HCT116 (cell line): ENCODE measurements around the gene ICA1L. TPM values are rescaled to one million over a fixed set of nuclear protein-coding genes. Genes with fewer than 3 reads are reported as not detected.

Source experiments
- ATAC-seq: fragments of 200-7000 bp; cut with Tn5 transposase; 2 replicates; pipeline ENCODE4 v1.9.1; 2020; ENCODE audit warnings: mild to moderate bottlenecking, moderate library complexity
- BruUV-seq: library from RNA; stranded (reverse); fragments of 400-500 nt; replicated peaks from 2 replicates; lab custom pipeline; 2021; lab: Mats Ljungman, UMichigan
- CTCF ChIA-PET: fragments of 300-600 bp; sonication (Branson Sonifier 250); formaldehyde crosslinking; loops from one replicate; lab custom pipeline; 2021; ENCODE audit warnings: antibody characterized with exemption; lab: Charles Lee
- POLR2A ChIA-PET: fragments of 300-600, 350-600 bp; sonication (Branson Sonifier 250); formaldehyde crosslinking; loops from one replicate; lab custom pipeline; 2021; ENCODE audit warnings: antibody characterized with exemption; lab: Charles Lee
- RAD21 ChIA-PET, 2 experiments: fragments of 300-600 bp; sonication (Branson Sonifier 250); formaldehyde crosslinking; loops; one replicate each; lab custom pipeline; 2023; ENCODE audit warnings: low total read pairs in 2 of 2; ENCODE audit not compliant: uncharacterized antibody in 2 of 2, unreplicated experiment in 2 of 2, low non-redundant PET in 1 of 2; lab: Charles Lee
- DNase-seq: peaks from one replicate; pipeline ENCODE4 v3.0.0-alpha.2; 2010; ENCODE audit warnings: low read depth, low spot score
- H2AFZ ChIP-seq: fragments of 200-600 bp; shearing (Covaris generic), sonication (generic); 2 replicates; pipeline ENCODE4 v1.6.1; 2017; ENCODE audit warnings: low read depth, mixed run types, mixed read lengths, antibody characterized with exemption, low read length; ENCODE audit not compliant: poor library complexity, severe bottlenecking
- H3K27ac ChIP-seq: 2 replicates; pipeline ENCODE4 v1.5.1; 2012; ENCODE audit warnings: low read depth, low read length
- H3K27me3 ChIP-seq: fragments of 200-600 bp; sonication (generic); 2 replicates; pipeline ENCODE4 v1.6.1; 2016; ENCODE audit warnings: mixed run types, low read length, mixed read lengths; ENCODE audit not compliant: insufficient read depth
- H3K36me3 ChIP-seq, 2 experiments: fragments of 200-500 bp in 1 of 2; fragments of 200-600 bp in 1 of 2; sonication (Bioruptor generic) in 1 of 2; sonication (generic) in 1 of 2; 2 replicates each; pipeline versions ENCODE4 v1.5.1 to v1.6.1; 2014 to 2016; ENCODE audit warnings: low read length in 2 of 2, inconsistent platforms in 1 of 2, mixed read lengths in 1 of 2, mixed run types in 1 of 2; ENCODE audit not compliant: insufficient read depth in 2 of 2, control insufficient read depth in 1 of 2
- H3K4me1 ChIP-seq, 2 experiments: fragments of 200-600 bp in 1 of 2; sonication (generic) in 1 of 2; 2 replicates each; pipeline versions ENCODE4 v1.5.1 to v1.6.1; 2012 to 2017; ENCODE audit warnings: low read length in 2 of 2, inconsistent platforms in 1 of 2, mild to moderate bottlenecking in 1 of 2, mixed read lengths in 1 of 2, mixed run types in 1 of 2, moderate library complexity in 1 of 2; ENCODE audit not compliant: insufficient read depth in 2 of 2, control insufficient read depth in 1 of 2
- H3K4me2 ChIP-seq: fragments of 200-600 bp; sonication (generic); 2 replicates; pipeline ENCODE4 v1.6.1; 2017; ENCODE audit warnings: mixed run types, low read length, mixed read lengths
- H3K4me3 ChIP-seq, 2 experiments: fragments of 200-600 bp in 1 of 2; sonication (generic) in 1 of 2; replicated peaks in 1 of 2; 2 replicates each; pipeline ENCODE4 v1.5.1; 2011 to 2016; ENCODE audit warnings: low read length in 2 of 2, control low read depth in 1 of 2, low read depth in 1 of 2, mild to moderate bottlenecking in 1 of 2, mixed read lengths in 1 of 2, mixed run types in 1 of 2
- H3K79me2 ChIP-seq: fragments of 200-600 bp; sonication (generic); 2 replicates; pipeline ENCODE4 v1.6.1; 2017; ENCODE audit warnings: mild to moderate bottlenecking, mixed run types, low read length, moderate library complexity, mixed read lengths; ENCODE audit not compliant: insufficient read depth
- H3K9ac ChIP-seq: fragments of 200-600 bp; sonication (generic); 2 replicates; pipeline ENCODE4 v1.6.1; 2016; ENCODE audit warnings: low read length, mixed read lengths
- H3K9me2 ChIP-seq: fragments of 200-600 bp; sonication (generic), shearing (Covaris generic); 2 replicates; pipeline ENCODE4 v1.6.1; 2017; ENCODE audit warnings: mixed run types, mild to moderate bottlenecking, moderate library complexity; ENCODE audit not compliant: insufficient read depth
- H3K9me3 ChIP-seq, 2 experiments: fragments of 200-500 bp in 1 of 2; fragments of 200-600 bp in 1 of 2; sonication (Bioruptor generic) in 1 of 2; sonication (generic) in 1 of 2; 2 replicates each; pipeline ENCODE4 v1.6.1; 2014 to 2017; ENCODE audit warnings: low read length in 2 of 2, mixed read lengths in 2 of 2, inconsistent platforms in 1 of 2, low read depth in 1 of 2, mild to moderate bottlenecking in 1 of 2, mixed run types in 1 of 2, moderate library complexity in 1 of 2; ENCODE audit not compliant: control insufficient read depth in 1 of 2, insufficient read depth in 1 of 2
- H4K20me1 ChIP-seq: fragments of 200-600 bp; sonication (generic), shearing (Covaris generic); 2 replicates; pipeline ENCODE4 v1.6.1; 2017; ENCODE audit warnings: mixed run types, mild to moderate bottlenecking, moderate library complexity; ENCODE audit not compliant: insufficient read depth
- ATF3 ChIP-seq: IDR thresholded peaks from 2 replicates; pipeline ENCODE4 v1.6.1; 2012
- CEBPB ChIP-seq: IDR thresholded peaks from 2 replicates; pipeline ENCODE4 v1.6.1; 2012; ENCODE audit warnings: low read depth
- CTCF ChIP-seq, 3 experiments: fragments of 200-600 bp in 1 of 3; sonication (generic) in 1 of 3; IDR thresholded peaks in 2 of 3; conservative IDR thresholded peaks in 1 of 3; 2 replicates each; pipeline ENCODE4 v1.5.1; 2012 to 2017; ENCODE audit warnings: low read depth in 2 of 3, low read length in 2 of 3, antibody characterized with exemption in 1 of 3, borderline replicate concordance in 1 of 3, control low read depth in 1 of 3, mild to moderate bottlenecking in 1 of 3, mixed read lengths in 1 of 3, mixed run types in 1 of 3, moderate library complexity in 1 of 3; ENCODE audit not compliant: insufficient read depth in 1 of 3
- EGR1 ChIP-seq: IDR thresholded peaks from 2 replicates; pipeline ENCODE4 v1.6.1; 2012; ENCODE audit warnings: low read depth
- ELF1 ChIP-seq: IDR thresholded peaks from 2 replicates; pipeline ENCODE4 v1.6.1; 2012; ENCODE audit warnings: low read depth, borderline replicate concordance
- EZH2 ChIP-seq: fragments of 200-600 bp; sonication (generic); IDR thresholded peaks from 2 replicates; pipeline ENCODE4 v1.6.1; 2017; ENCODE audit warnings: antibody characterized with exemption, mixed run types
- EZH2phosphoT487 ChIP-seq: fragments of 200-600 bp; IDR thresholded peaks from 2 replicates; pipeline ENCODE4 v1.6.1; 2018; ENCODE audit warnings: antibody characterized with exemption, borderline replicate concordance
- FOSL1 ChIP-seq: IDR thresholded peaks from 2 replicates; pipeline ENCODE4 v1.6.1; 2012; ENCODE audit warnings: low read depth
- JUND ChIP-seq: IDR thresholded peaks from 2 replicates; pipeline ENCODE4 v1.6.1; 2012
- MAX ChIP-seq: IDR thresholded peaks from 2 replicates; pipeline ENCODE4 v1.6.1; 2012
- POLR2A ChIP-seq: IDR thresholded peaks from 2 replicates; pipeline ENCODE4 v1.7.0; 2011; ENCODE audit warnings: borderline replicate concordance; ENCODE audit not compliant: insufficient read depth, insufficient read length; ENCODE audit errors: extremely low read depth
- RAD21 ChIP-seq: IDR thresholded peaks from 2 replicates; pipeline ENCODE4 v1.6.1; 2012; ENCODE audit warnings: low read depth, mild to moderate bottlenecking
- REST ChIP-seq: IDR thresholded peaks from 2 replicates; pipeline ENCODE4 v1.6.1; 2012; ENCODE audit warnings: low read depth
- SP1 ChIP-seq: IDR thresholded peaks from 2 replicates; pipeline ENCODE4 v1.6.1; 2012; ENCODE audit warnings: low read depth
- SRF ChIP-seq: IDR thresholded peaks from 2 replicates; pipeline ENCODE4 v1.6.1; 2012; ENCODE audit warnings: low read depth
- TCF7L2 ChIP-seq: IDR thresholded peaks from 2 replicates; pipeline ENCODE4 v1.7.0; 2011; ENCODE audit warnings: borderline replicate concordance, inconsistent platforms; ENCODE audit not compliant: insufficient read depth, insufficient read length; ENCODE audit errors: extremely low read depth
- YY1 ChIP-seq: IDR thresholded peaks from 2 replicates; pipeline ENCODE4 v1.6.1; 2011; ENCODE audit warnings: low read length, low read depth, moderate library complexity, mild to moderate bottlenecking; ENCODE audit not compliant: insufficient replicate concordance; ENCODE audit errors: extremely low read depth
- ZBTB33 ChIP-seq: IDR thresholded peaks from 2 replicates; pipeline ENCODE4 v1.6.1; 2011; ENCODE audit warnings: mild to moderate bottlenecking, low read length, moderate library complexity; ENCODE audit not compliant: insufficient replicate concordance; ENCODE audit errors: extremely low read depth
- ZFX ChIP-seq: fragments of 450-650 bp; IDR thresholded peaks from 2 replicates; pipeline ENCODE4 v1.6.1; 2017
- ZNF274 ChIP-seq: fragments of 200-500 bp; sonication (Bioruptor generic); IDR thresholded peaks from 2 replicates; pipeline ENCODE4 v1.6.1; 2014; ENCODE audit warnings: mild to moderate bottlenecking, low read depth, low read length, inconsistent platforms
- intact Hi-C: fragments of 100-400 bp; cut with micrococcal nuclease; formaldehyde crosslinking; loops from 2 replicates; pipeline ENCODE4 v1.10.0; 2022
- total RNA-seq: library from RNA; stranded (reverse); gene quantifications from one replicate; pipeline ENCODE4 v1.2.1, GENCODE V29; 2021; ENCODE audit not compliant: unreplicated experiment

The ICA1L gene
- total RNA-seq, 1 experiment from 2014 or later: 2.5 TPM

- H2AFZ ChIP-seq: no peak overlapping the region
- no peaks in the 10 kb centered on the region for H3K9me3 ChIP-seq
- no peaks in the 10 kb centered on the region; a peak in 1 of 4 replicates for H3K36me3 ChIP-seq
- no peak for TF ChIP-seq ATF3
- TF ChIP-seq CTCF (IDR thresholded peaks at IDR 0.05 in 2 of 3, conservative IDR thresholded peaks at IDR 0.05 in 1 of 3; ENCODE audit: borderline replicate concordance in 1 of 3, insufficient read depth in 1 of 3, low read depth in 2 of 3, low read length in 2 of 3): no peak
- no peak for TF ChIP-seq RAD21
- TF ChIP-seq EZH2phosphoT487: no peak
- no peak for TF ChIP-seq ZBTB33
- no peak for TF ChIP-seq ZFX
- no peak for TF ChIP-seq MAX
- no peak for TF ChIP-seq TCF7L2
- TF ChIP-seq SRF: no peak
- TF ChIP-seq ELF1: no peak
- TF ChIP-seq REST: no peak
- TF ChIP-seq EZH2: no peak
- TF ChIP-seq POLR2A: no peak
- TF ChIP-seq YY1: no peak
- TF ChIP-seq EGR1: no peak
- TF ChIP-seq FOSL1: no peak
- no peak for TF ChIP-seq SP1
- no peak for TF ChIP-seq ZNF274
- no peak for TF ChIP-seq JUND
- TF ChIP-seq CEBPB: no peak
- ChIA-PET RAD21 (no interaction called here), POLR2A (no interaction called here), CTCF (no interaction called here)
- no peak overlapping the region for H3K9ac ChIP-seq
- no peak overlapping the region for H3K27ac ChIP-seq
- no peaks in the 10 kb centered on the region for H3K4me1 ChIP-seq
- no peaks in the 10 kb centered on the region for H4K20me1 ChIP-seq
- H3K27me3 ChIP-seq: no peaks in the 10 kb centered on the region
- no peak overlapping the region for H3K4me3 ChIP-seq
- ATAC-seq (no peak), DNase-seq (no peak)
- no peaks in the 10 kb centered on the region for H3K9me2 ChIP-seq
- no peak overlapping the region for H3K4me2 ChIP-seq
- BruUV-seq: no TSS peak
- H3K79me2 ChIP-seq: no peaks in the 10 kb centered on the region
- intact Hi-C loops: no loop called here
These were observed 114.2 kb downstream of the ICA1L start for GRCh38 chr2:202757339-202757738.
